VCaP (cell line): ENCODE data around the gene GNPDA1.

ENCODE experiments used
- H3K27ac ChIP-seq: fragments of 450-650 bp; 2 replicates; pipeline ENCODE4 v1.5.1; 2017
- TF ChIP-seq, protein P1 (sequence below): fragments of 450-650 bp; conservative IDR thresholded peaks from 2 replicates; pipeline ENCODE4 v1.5.1; 2017; ENCODE audit warnings: mild to moderate bottlenecking, moderate library complexity

Gene GNPDA1

DNA sequence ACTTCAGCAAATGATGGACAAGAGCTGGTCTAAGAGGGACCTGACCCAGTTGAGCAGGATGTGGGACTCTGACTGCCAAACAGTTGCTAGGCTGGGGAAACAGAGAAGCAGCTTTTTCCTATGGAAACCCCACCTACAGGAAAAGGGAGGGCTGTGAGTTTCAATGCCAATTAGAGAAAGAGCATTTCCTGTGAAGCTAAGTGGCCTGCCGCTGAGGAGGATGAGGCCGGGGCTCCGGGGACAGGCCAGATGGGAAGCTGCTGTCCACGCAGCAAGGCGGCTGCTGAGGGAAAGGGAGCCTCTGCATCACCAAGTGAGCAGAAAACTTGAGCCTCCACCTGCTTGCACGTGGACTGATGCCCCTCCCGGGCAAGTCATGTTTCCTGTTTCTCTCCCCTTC lies 54.7 kb downstream of the GNPDA1 start, which contains the start of gene PCDH12:
TSS of gene PCDH12 (minus strand) at position 90 of the 400 bp plus-strand sequence. CDS start 351 bp downstream, outside the sequence.
- no peak within 1 kb of the TSS for H3K27ac ChIP-seq
- TF ChIP-seq, protein P1, sequence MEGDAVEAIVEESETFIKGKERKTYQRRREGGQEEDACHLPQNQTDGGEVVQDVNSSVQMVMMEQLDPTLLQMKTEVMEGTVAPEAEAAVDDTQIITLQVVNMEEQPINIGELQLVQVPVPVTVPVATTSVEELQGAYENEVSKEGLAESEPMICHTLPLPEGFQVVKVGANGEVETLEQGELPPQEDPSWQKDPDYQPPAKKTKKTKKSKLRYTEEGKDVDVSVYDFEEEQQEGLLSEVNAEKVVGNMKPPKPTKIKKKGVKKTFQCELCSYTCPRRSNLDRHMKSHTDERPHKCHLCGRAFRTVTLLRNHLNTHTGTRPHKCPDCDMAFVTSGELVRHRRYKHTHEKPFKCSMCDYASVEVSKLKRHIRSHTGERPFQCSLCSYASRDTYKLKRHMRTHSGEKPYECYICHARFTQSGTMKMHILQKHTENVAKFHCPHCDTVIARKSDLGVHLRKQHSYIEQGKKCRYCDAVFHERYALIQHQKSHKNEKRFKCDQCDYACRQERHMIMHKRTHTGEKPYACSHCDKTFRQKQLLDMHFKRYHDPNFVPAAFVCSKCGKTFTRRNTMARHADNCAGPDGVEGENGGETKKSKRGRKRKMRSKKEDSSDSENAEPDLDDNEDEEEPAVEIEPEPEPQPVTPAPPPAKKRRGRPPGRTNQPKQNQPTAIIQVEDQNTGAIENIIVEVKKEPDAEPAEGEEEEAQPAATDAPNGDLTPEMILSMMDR: no peak

GRCh38 chr5:141957367-141957996 lies 55.3 kb downstream of the GNPDA1 start:
- TF ChIP-seq, protein P1: no peak
- no peak overlapping the region for H3K27ac ChIP-seq

DNA sequence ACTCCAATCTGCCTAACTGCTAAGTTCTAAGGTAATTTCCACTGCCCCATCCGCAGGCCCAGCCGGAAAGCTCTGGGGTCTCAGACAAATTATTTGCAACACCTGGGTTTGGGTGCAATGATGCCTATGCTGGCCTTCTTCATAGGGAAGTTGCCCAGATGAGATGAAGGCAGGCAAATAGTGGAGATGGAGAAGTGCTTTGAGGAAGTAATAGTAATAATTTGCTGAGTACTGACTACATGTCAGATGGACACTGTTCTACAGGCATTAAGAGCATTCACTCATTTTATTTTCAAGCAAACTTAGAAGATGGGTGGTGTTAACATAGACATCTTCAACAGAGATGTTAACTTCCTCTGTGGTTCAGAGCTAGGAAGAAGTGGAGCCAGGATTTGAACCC lies 58.6 kb downstream of the GNPDA1 start:
- H3K27ac ChIP-seq: no peak overlapping the region

GRCh38 chr5:141952020-141952419 lies 60.8 kb downstream of the GNPDA1 start:
- peak overlapping the region; percentile 41; the same call in 1 of the 2 replicates for H3K27ac ChIP-seq
- TF ChIP-seq, protein P1: no peak

More for the DNA sequence above, 58.6 kb downstream of the GNPDA1 start:
- TF ChIP-seq, protein P1: no peak

DNA sequence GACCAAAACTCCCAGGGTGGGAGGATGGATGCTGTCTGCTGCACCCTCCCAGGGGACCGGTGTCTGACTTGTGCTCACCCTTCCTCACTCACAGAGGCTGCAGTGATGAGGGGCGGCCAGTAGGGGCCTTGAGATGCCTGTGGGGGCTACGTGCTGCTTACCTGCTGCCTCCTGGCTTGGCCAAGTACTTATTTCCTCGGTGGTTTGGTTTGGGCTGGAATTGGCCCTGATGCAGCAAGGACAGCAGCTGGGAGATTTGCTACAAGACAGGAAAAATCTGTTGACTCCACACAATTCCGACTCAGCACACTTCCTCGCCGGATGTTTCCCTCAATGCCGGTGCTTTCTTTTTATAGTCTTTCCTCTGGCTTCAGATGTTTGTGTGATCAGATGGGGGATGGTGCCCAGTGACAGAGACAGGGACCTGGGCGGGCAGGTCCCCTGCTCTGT lies 61.5 kb downstream of the GNPDA1 start:
- peak overlapping the region; percentile 41 for H3K27ac ChIP-seq
- TF ChIP-seq, protein P1: peak; percentile 65
